ENCODE measurements around the gene SCAANT1. TPM values are rescaled to one million over a fixed set of nuclear protein-coding genes. Genes with fewer than 3 reads are reported as not detected.
A peak's percentile ranks its signal among the peaks of the same experiment; 100 is the strongest.

SCAANT1 gene
- total RNA-seq, 2 experiments from 2014 or later = not detected

DNA sequence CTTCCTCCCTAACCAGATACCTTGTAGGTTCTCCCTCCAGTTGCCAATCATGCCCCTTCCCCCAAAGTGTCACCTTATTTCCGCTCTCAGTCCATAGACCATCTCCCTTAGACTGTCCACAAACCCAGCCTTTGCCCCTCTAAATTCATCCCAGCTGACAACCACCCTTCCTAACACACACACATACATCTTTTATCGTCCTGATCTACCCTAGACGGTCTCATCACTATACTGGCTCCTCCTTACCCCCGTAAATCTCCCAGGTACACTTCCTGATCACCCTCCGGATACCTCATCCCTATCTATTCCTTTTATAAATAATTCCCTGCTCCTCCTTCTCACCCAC lies 49.4 kb downstream of the SCAANT1 start:
- intact Hi-C loops (cut with micrococcal nuclease; ENCODE audit: unreplicated experiment) = loop anchor here (5.0 kb wide), 1 partner anchor 50 kb away; the partner anchor contains the start of gene SCAANT1
- CTCF ChIA-PET (ENCODE audit: unreplicated experiment) = no interaction called here
- POLR2A ChIA-PET = no interaction called here
- Histone ChIP-seq H3K4me3 (ENCODE audit: low read depth, low read length, poor library complexity, severe bottlenecking) (peak overlapping the region; percentile 95), H3K79me2 (ENCODE audit: insufficient read depth, low read depth, low read length) (peaks cover 93% of the 10 kb centered on the region), H3K9me3 (ENCODE audit: low read length) (no peaks in the 10 kb centered on the region), H3K27ac (ENCODE audit: low read depth, low read length, poor library complexity, severe bottlenecking) (peak overlapping the region; percentile 71), H3K4me2 (ENCODE audit: low read length) (peak overlapping the region; percentile 98), H2AFZ (ENCODE audit: low read length) (peak overlapping the region; percentile 80), H3K9me2 (ENCODE audit: insufficient read depth, low read length) (no peaks in the 10 kb centered on the region), H4K20me1 (ENCODE audit: insufficient read depth, low read length) (peaks cover 16% of the 10 kb centered on the region), H3K36me3 (ENCODE audit: insufficient read depth, low read length) (peaks cover 18% of the 10 kb centered on the region), H3K4me1 (ENCODE audit: insufficient read depth, low read length, poor library complexity, severe bottlenecking) (peaks cover 21% of the 10 kb centered on the region)
- no peak for TF ChIP-seq EZH2phosphoT487 (IDR thresholded peaks at IDR 0.05; ENCODE audit: borderline replicate concordance, low read depth, low read length)
- TF ChIP-seq CTCF (conservative IDR thresholded peaks at IDR 0.05; ENCODE audit: low read length) = no peak
- BruUV-seq (replicated peaks) = no TSS peak
- peak; percentile 28 for DNase-seq (ENCODE audit: low spot score)

Small RNA genes within 50 kb of the gene (small RNA-seq; reads per million reads assigned to genes)
- not detected for gene SCAANT1

Other genes starting within 250 kb of the SCAANT1 start
- not detected in 2 replicates for gene C3orf49, start 93.1 kb downstream of the SCAANT1 start, total RNA-seq (2014; rRNA removed; shearing (Covaris generic))
- gene C3orf49, start 93.1 kb downstream of the SCAANT1 start, total RNA-seq (2022) = not detected in 2 replicates
- gene THOC7, start 48.6 kb downstream of the SCAANT1 start, total RNA-seq (2014; rRNA removed; shearing (Covaris generic)) = 62.2 and 62.9 TPM in 2 replicates
- 101 and 103 TPM in 2 replicates for gene THOC7, start 48.6 kb downstream of the SCAANT1 start, total RNA-seq (2022)
- 14.3 and 15.2 TPM in 2 replicates for gene ATXN7, start 48.5 kb downstream of the SCAANT1 start, total RNA-seq (2014; rRNA removed; shearing (Covaris generic))
- gene ATXN7, start 48.5 kb downstream of the SCAANT1 start, total RNA-seq (2022) = 35.2 and 42.2 TPM in 2 replicates
- 65.2 and 74.1 TPM in 2 replicates for gene PSMD6, start 111.1 kb upstream of the SCAANT1 start, total RNA-seq (2014; rRNA removed; shearing (Covaris generic))
- gene PSMD6, start 111.1 kb upstream of the SCAANT1 start, total RNA-seq (2022) = 93.6 and 106 TPM in 2 replicates

All from OCI-LY7 (cell line).